ENCODE results near the gene CNGB1.
"Not testable (repeated sequence)": the region's sequence is repeated elsewhere in the genome, so short reads cannot be mapped to it uniquely, and the experiment has no call there.

CNGB1 gene

DNA sequence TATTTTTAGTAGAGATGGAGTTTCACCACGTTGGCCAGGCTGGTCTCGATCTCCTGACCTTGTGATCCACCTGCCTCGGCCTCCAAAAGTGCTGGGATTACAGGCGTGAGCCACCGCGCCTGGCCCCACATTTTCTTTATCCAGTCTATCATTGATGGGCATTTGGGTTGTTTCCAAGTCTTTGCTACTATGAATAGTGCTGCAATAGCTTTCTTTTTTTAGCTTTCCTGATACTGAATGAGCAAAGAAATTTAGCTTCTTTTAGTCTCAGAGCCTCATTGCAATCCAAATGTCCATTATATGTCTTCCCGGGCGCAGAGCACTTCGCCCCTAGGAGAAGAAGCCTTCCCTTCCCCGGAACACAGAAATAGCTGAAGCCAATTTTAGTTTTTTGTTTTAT lies 112.9 kb downstream of the CNGB1 start:
- DNase-seq (ENCODE audit: low read depth in 2 of 2) = not testable (repeated sequence)

DNA sequence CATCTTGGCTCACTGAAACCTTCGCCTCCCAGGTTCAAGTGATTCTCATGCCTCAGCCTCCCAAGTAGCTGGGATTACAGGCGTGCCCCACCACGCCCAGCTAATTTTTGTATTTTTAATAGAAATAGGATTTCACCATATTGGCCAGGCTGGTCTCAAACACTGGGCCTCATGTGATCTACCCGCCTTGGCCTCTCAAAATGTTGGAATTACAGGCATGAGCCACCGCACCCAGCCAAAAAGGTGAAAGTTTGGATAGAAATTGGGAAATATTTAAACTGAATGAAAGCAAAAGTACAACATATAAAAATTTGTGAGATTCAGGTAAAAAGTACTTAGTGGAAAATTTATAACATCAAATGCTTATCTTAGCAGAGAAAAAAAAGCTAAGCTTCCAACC lies 115.7 kb downstream of the CNGB1 start:
- no peak for DNase-seq (ENCODE audit: low read depth in 2 of 2)

DNA sequence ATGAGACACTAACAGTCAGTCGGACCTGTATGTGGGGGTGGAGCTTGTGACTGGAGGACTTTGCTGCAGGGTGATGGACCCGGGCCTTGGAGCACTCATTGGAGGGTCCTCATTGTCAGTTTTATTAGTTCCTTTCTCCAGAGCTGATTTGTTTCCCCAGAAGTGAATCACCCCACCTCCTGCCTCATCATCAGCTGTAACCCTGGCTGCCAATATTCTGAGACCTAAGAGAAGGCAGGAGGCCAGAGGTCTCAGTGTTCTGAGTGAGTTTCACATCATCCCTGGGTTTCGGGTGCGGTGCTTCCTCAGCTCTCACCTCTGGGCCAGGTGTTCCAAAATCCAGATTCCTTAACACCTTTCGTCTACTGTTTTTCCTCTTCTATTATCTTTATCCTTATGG lies 118.7 kb downstream of the CNGB1 start:
- no peak for DNase-seq (ENCODE audit: low read depth in 2 of 2)

DNA sequence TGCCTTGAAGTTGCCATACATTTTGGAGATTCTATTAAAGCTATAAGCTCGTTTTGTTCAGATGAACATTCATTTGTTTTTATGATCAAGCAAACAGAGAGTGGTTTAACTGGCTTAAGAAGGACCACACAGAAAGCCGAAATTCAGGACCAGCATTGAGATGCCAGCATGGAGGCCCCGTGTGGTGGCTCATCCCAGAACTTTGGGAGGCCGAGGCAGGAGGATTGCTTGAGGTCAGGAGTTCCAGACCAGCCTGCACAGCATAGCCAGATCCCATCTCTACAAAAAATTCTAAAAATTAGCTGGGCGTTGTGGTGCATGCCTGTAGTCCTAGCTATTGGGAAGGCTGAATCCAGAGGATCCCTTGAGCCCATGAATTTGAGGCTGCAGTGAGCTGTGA lies 122.7 kb downstream of the CNGB1 start:
- DNase-seq (ENCODE audit: low read depth in 2 of 2) = no peak

DNA sequence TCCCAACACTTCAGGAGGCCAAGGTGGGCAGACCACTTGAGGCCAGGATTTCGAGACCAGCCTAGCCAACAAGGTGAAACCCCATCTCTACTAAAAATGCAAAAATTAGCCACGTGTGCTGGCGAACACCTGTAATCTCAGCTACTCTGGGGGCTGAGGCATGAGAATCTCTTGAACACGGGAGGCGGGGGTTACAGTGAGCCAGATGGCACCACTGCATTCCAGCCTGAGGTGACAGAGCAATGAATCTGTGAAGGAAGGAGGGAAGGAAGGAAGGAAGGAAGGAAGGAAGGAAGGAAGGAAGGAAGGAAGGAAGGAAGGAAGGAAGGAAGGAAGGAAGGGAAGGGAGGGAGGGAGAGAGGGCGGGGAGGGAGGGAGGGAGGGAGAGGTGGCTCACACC lies 124.0 kb downstream of the CNGB1 start:
- DNase-seq (ENCODE audit: low read depth in 2 of 2) = not testable (repeated sequence)

DNA sequence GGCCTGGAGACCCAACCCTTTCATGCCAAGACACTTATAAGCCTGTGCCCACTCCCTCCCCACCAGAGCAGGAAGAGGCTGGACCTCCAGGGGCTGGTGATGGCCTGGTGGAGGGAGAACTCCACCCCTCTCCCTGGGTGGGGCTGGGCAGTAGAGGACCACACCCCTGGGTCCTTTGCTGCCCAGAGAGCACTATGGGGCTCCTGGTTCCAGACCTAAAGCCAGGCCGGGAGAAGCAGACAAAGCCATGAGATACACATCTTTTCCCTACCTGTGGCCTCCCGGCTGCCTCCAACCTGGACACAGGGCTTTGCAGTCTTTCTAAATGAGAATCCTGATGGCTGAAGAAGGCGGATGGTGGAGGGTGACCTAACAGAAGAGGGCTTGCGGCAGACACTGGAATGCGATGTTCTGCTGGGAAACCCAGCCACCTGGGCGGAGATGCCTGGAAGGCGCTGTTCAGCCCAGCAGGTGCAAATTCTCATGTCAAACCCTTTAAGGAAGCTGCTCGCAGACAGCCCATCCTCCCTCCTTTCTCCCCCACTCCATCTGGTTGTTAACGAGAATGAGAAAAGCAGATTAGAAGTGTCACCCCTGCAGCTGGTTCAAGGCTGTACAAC lies 124.7 kb downstream of the CNGB1 start:
- no peak for DNase-seq (ENCODE audit: low read depth in 2 of 2)

DNA sequence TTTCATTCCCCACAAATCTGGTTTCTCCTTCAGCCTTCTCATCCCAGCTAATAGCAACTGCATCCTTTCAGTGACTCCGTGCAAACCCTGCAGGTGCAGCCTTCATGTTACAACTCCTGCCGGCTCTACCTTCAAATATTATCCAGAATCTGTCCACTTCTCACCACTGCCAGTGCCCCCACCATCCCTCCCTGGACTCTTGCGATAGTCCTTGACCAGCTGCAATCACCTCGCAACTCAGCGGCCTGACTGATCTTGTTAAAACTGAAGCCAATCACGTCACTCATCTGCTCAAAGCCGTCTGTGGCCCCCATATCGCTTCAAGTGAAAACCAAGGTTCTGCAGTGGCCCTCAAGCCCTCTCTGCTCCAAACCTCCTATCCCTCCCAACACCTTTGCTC lies 125.8 kb downstream of the CNGB1 start:
- DNase-seq (ENCODE audit: low read depth in 2 of 2) = no peak

DNA sequence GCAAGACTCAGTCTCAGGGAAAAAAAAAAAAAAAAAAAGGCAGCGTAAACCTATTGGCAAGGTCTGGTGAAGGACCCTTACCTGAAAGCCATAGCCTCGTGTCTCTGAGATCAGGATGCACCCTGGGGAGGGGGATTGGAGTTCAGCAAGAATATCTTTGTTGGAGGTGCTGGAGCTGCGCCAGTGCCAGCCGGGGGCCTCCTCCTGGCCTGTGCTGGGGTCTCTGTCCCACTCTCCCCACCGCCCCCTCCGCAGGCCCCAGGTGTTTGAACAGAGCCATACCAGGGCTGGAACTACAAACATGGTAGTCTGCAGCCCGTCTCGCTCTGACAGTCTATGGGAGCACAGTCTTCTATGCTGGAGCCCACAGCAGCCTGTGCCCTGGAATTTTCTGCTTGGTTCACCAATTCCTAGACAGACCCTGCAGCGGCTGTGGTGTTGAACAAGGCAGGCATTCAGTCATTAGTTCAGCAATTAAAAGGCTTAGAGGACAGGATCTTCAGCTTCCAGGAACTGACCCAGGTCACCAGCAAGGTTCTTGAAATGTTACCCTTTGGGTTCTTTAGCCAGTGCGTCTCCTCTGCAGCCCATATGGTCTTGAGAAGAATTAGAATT lies 126.4 kb downstream of the CNGB1 start:
- DNase-seq (ENCODE audit: low read depth in 2 of 2) = no peak

DNA sequence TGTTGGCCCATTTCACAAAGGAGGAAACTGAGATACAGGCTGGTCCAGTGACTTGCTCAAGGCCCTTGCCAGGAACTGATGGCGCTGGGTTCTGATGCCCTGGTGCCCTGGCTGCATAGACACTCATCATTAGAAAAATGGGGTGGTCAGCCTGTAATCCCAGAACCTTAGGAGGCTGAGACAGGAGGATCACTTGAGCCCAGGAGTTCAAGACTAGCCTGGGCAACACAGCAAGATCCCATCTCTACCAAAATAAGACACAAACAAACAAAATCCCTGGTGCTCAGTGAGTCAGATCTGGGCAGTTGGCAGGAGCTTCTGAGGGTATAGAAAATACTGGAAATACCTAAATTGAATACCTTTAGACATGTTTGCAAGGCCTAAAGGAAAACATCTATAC lies 127.5 kb downstream of the CNGB1 start:
- no peak for DNase-seq (ENCODE audit: low read depth in 2 of 2)

DNA sequence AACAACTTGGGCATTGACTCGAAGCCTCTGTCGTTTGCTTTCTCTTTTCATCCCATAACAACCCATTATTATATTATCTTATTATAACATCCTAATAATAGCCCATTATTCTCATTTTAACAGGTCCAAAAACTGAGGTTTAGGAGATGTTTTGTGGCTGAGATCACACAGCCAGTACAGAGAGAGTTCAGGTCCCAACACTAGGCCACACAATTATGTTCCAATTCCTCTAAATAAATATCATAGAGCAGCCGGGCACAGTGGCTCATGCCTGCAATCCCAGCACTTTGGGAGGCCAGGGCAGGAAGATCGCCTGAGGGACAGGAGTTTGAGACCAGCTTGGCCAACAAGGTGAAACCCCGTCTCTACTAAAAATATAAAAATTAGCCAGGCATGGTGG lies 128.3 kb downstream of the CNGB1 start:
- no peak for DNase-seq (ENCODE audit: low read depth in 2 of 2)

DNA sequence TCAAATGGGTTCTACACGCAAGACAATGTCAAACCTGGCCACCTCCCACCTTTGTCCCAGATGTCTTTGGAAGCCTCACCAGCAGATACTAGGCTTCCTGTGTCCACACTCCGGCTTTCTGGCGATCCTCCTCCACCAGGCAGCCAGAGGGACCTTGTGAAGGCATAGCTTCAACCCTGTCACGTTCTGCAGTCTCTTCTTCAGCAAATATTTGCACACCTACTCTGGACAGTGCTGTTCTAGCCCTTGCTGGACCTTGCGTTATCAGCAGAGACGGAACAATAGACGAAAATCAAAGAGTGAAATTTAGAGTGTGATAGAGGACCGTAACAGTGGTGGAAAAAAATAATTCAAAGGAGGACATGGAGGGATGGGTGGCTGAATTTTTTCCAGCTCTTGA lies 130.1 kb downstream of the CNGB1 start:
- no peak for DNase-seq (ENCODE audit: low read depth in 2 of 2)

DNA sequence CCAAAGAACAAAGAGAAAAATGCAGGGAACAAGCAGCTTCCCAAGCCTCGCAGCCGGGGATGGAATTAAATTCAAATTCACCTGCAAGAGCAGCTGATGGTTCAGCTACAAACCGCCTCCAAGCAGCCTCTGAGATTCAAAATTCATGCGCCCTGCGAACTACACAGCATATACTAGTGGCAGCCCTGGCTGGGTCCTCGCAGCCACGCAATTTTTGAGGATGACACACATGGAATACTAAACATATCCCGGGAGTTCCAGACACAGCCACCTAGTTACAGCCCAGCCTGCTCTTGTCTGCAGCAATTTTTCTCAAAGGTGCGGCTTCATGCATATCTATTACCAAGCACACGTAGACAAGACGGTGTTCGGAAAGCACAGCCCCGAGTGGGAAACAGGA lies 132.8 kb downstream of the CNGB1 start:
- no peak for DNase-seq (ENCODE audit: low read depth in 2 of 2)

DNA sequence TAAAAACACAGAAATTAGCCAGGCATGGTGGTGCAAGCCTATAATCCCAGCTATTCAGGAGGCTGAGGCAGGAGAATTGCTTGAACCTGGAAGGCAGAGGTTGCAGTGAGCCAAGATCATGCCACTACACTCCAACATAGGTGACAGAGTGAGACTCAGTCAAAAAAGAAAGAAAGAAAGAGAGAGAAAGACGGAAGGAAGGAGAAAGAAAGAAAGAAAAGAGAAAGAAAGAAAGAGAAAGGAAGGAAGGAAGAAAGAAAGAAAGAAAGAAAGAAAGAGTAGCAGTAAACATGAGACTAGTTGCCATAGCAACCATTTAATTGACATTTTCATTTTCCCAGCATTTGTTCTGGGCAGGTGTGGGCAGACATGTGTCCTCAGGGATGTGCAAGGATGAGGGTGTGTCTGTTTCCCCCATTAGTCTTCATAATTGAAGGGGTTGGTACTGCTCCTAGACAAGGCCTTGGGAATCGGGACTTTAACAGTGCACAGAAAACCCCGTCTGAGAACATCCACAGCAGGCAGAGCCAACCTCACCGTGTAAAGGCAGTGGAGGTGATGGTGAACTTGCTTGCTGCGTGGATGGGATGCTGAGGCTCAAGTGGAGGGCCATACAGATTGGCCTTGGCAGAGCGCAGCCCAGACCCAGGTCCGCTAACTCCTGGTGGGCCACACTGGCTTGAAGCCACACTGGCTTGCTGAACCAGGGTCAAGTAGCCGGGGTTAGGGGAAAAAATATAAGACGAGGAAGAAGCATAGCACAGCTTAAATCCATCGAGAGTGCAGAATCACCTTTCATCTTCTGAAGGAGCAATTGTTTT lies 133.4 kb downstream of the CNGB1 start:
- no peak for DNase-seq (ENCODE audit: low read depth in 2 of 2)

DNA sequence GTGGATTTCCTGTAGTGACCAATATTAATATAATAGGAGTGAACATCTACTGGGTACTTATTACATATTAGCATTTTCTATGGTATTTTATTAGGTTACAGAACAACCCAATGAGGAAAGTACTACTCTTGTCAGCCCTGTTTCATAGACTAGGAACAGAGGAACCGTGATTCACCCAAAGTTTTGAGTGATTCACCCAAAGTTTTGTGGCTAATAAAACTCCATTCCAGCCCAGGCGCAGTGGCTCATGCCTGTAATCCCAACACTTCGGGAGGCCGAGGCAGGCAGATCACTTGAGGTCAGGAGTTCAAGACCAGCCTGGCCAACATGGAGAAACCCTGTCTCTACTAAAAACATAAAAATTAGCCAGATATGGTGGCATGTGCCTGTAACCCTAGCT lies 135.5 kb downstream of the CNGB1 start:
- DNase-seq (ENCODE audit: low read depth in 2 of 2) = not testable (repeated sequence)

DNA sequence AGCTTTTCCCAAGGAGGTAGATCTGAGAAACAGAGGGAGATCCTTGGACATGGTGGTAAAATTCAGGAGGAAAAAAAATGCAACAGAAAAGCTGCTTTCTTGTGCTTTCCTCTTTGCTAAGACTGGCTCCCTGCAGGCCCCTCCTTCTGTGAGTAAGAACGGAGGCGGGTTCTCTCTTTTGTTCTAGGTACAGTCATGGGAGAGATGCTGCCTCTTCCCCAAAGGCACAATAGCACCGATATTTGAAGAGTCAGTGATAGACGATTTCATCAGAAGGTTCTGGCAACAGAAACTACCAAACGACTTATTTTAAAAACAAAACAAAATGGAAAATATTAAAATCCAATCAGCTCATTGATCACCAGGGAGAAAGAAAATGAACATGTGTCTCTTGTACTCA lies 136.0 kb downstream of the CNGB1 start:
- DNase-seq (ENCODE audit: low read depth in 2 of 2) = no peak

Measured in stimulated activated CD4-positive, alpha-beta T cell treated with anti-CD3 and anti-CD28 coated beads, Interleukin-1b, Interleukin-23, amount 100 ng/mL, for 4 hours (primary cell).